HEK293 (cell line): Measurements from ENCODE around the gene CTIF.

ENCODE experiments used
- CTCF ChIA-PET: fragments of 350-600 bp; formaldehyde crosslinking; extraction: SDS; loops from one replicate; lab custom pipeline; 2021; ENCODE audit warnings: antibody characterized with exemption; lab: Yijun Ruan, JAX
- POLR2A ChIA-PET: fragments of 300-600 bp; formaldehyde crosslinking; extraction: SDS; loops from one replicate; lab custom pipeline; 2020; ENCODE audit warnings: antibody characterized with exemption, inconsistent platforms; lab: Yijun Ruan, JAX
- H3K27ac ChIP-seq: fragments of 200-500 bp; sonication (Bioruptor generic); 2 replicates; pipeline ENCODE4 v1.5.1; 2014; ENCODE audit warnings: low read depth, low read length, control low read depth, inconsistent platforms; ENCODE audit errors: extremely low read depth
- H3K36me3 ChIP-seq, 2 experiments: fragments of 200-500 bp in 1 of 2; sonication (Bioruptor generic) in 1 of 2; 1 replicate in 1 of 2; 2 replicates in 1 of 2; pipeline ENCODE4 v1.5.1; 2014 to 2017; ENCODE audit warnings: inconsistent platforms in 2 of 2, low read length in 2 of 2; ENCODE audit not compliant: control insufficient read depth in 2 of 2, insufficient read depth in 1 of 2
- H3K4me1 ChIP-seq: fragments of 200-500 bp; sonication (Bioruptor generic); 2 replicates; pipeline ENCODE4 v1.5.1; 2014; ENCODE audit warnings: mild to moderate bottlenecking, low read length, inconsistent platforms; ENCODE audit not compliant: control insufficient read depth, insufficient read depth
- H3K4me3 ChIP-seq: 2 replicates; pipeline ENCODE4 v1.5.1; 2011; ENCODE audit warnings: low read depth, mild to moderate bottlenecking, control low read depth, low read length, moderate library complexity
- H3K9me3 ChIP-seq: fragments of 200-500 bp; sonication (Bioruptor generic); 2 replicates; pipeline ENCODE4 v1.5.1; 2014; ENCODE audit warnings: low read depth, low read length, inconsistent platforms; ENCODE audit not compliant: control insufficient read depth, insufficient read depth
- ZNF133 ChIP-seq: fragments of 450-650 bp; formaldehyde crosslinking; IDR thresholded peaks from 2 replicates; pipeline ENCODE4 v1.5.1; 2016; ENCODE audit warnings: missing biosample characterization, missing genetic modification characterization
- ZNF138 ChIP-seq: fragments of 450-650 bp; formaldehyde crosslinking; IDR thresholded peaks from 2 replicates; pipeline ENCODE4 v1.5.1; 2016; ENCODE audit warnings: missing biosample characterization, missing genetic modification characterization, borderline replicate concordance
- ZNF18 ChIP-seq: fragments of 450-650 bp; formaldehyde crosslinking; IDR thresholded peaks from 2 replicates; pipeline ENCODE4 v1.5.1; 2016; ENCODE audit warnings: missing biosample characterization, missing genetic modification characterization
- ZNF239 ChIP-seq: fragments of 450-650 bp; formaldehyde crosslinking; IDR thresholded peaks from 2 replicates; pipeline ENCODE4 v1.5.1; 2016; ENCODE audit warnings: missing biosample characterization, missing genetic modification characterization
- ZNF280C ChIP-seq: fragments of 450-650 bp; formaldehyde crosslinking; IDR thresholded peaks from 2 replicates; pipeline ENCODE4 v1.5.1; 2016; ENCODE audit warnings: missing biosample characterization, missing genetic modification characterization
- ZNF433 ChIP-seq: fragments of 450-650 bp; formaldehyde crosslinking; IDR thresholded peaks from 2 replicates; pipeline ENCODE4 v1.5.1; 2016; ENCODE audit warnings: missing biosample characterization, missing genetic modification characterization, low read depth
- ZNF529 ChIP-seq: fragments of 450-650 bp; formaldehyde crosslinking; IDR thresholded peaks from 2 replicates; pipeline ENCODE4 v1.5.1; 2017; ENCODE audit warnings: missing genetic modification characterization, missing biosample characterization; ENCODE audit not compliant: insufficient replicate concordance
- TF ChIP-seq, protein P1 (sequence below): fragments of 450-650 bp; formaldehyde crosslinking; conservative IDR thresholded peaks from 2 replicates; pipeline ENCODE4 v1.5.1; 2016; ENCODE audit warnings: low read depth, missing biosample characterization, missing genetic modification characterization
- TF ChIP-seq, protein P2 (sequence below): fragments of 450-650 bp; formaldehyde crosslinking; IDR thresholded peaks from 2 replicates; pipeline ENCODE4 v1.5.1; 2016; ENCODE audit warnings: missing biosample characterization, missing genetic modification characterization, low read depth
- TF ChIP-seq, protein P3 (sequence below): fragments of 450-650 bp; formaldehyde crosslinking; IDR thresholded peaks from 2 replicates; pipeline ENCODE4 v1.5.1; 2016; ENCODE audit warnings: missing biosample characterization, missing genetic modification characterization
- TF ChIP-seq, protein P4 (sequence below): fragments of 450-650 bp; formaldehyde crosslinking; IDR thresholded peaks from 2 replicates; pipeline ENCODE4 v1.5.1; 2017; ENCODE audit warnings: missing biosample characterization, missing genetic modification characterization

The CTIF gene

GRCh38 chr18:48611203-48611602 lies 72.4 kb downstream of the CTIF start (continued):
- TF ChIP-seq ZNF280C, result no peak
- TF ChIP-seq, protein P1, sequence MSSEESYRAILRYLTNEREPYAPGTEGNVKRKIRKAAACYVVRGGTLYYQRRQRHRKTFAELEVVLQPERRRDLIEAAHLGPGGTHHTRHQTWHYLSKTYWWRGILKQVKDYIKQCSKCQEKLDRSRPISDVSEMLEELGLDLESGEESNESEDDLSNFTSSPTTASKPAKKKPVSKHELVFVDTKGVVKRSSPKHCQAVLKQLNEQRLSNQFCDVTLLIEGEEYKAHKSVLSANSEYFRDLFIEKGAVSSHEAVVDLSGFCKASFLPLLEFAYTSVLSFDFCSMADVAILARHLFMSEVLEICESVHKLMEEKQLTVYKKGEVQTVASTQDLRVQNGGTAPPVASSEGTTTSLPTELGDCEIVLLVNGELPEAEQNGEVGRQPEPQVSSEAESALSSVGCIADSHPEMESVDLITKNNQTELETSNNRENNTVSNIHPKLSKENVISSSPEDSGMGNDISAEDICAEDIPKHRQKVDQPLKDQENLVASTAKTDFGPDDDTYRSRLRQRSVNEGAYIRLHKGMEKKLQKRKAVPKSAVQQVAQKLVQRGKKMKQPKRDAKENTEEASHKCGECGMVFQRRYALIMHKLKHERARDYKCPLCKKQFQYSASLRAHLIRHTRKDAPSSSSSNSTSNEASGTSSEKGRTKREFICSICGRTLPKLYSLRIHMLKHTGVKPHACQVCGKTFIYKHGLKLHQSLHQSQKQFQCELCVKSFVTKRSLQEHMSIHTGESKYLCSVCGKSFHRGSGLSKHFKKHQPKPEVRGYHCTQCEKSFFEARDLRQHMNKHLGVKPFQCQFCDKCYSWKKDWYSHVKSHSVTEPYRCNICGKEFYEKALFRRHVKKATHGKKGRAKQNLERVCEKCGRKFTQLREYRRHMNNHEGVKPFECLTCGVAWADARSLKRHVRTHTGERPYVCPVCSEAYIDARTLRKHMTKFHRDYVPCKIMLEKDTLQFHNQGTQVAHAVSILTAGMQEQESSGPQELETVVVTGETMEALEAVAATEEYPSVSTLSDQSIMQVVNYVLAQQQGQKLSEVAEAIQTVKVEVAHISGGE, result no peak
- TF ChIP-seq ZNF433 (tag by site-specific recombination), result no peak
- no peak for TF ChIP-seq ZNF133 (tag by site-specific recombination)
- TF ChIP-seq, all 188 proteins: peak for 0

GRCh38 chr18:48611785-48612480 lies 73.1 kb downstream of the CTIF start:
- Histone ChIP-seq H3K4me3 (no peak overlapping the region), H3K27ac (no peak overlapping the region), H3K4me1 (no peaks in the 10 kb centered on the region), H3K9me3 (no peaks in the 10 kb centered on the region), H3K36me3 (no peaks in the 10 kb centered on the region)
- TF ChIP-seq, protein P2, sequence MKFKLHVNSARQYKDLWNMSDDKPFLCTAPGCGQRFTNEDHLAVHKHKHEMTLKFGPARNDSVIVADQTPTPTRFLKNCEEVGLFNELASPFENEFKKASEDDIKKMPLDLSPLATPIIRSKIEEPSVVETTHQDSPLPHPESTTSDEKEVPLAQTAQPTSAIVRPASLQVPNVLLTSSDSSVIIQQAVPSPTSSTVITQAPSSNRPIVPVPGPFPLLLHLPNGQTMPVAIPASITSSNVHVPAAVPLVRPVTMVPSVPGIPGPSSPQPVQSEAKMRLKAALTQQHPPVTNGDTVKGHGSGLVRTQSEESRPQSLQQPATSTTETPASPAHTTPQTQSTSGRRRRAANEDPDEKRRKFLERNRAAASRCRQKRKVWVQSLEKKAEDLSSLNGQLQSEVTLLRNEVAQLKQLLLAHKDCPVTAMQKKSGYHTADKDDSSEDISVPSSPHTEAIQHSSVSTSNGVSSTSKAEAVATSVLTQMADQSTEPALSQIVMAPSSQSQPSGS (tag by site-specific recombination), result no peak
- TF ChIP-seq ZNF138 (tag by site-specific recombination), result no peak
- TF ChIP-seq ZNF239 (tag by site-specific recombination), result no peak
- TF ChIP-seq, protein P3, sequence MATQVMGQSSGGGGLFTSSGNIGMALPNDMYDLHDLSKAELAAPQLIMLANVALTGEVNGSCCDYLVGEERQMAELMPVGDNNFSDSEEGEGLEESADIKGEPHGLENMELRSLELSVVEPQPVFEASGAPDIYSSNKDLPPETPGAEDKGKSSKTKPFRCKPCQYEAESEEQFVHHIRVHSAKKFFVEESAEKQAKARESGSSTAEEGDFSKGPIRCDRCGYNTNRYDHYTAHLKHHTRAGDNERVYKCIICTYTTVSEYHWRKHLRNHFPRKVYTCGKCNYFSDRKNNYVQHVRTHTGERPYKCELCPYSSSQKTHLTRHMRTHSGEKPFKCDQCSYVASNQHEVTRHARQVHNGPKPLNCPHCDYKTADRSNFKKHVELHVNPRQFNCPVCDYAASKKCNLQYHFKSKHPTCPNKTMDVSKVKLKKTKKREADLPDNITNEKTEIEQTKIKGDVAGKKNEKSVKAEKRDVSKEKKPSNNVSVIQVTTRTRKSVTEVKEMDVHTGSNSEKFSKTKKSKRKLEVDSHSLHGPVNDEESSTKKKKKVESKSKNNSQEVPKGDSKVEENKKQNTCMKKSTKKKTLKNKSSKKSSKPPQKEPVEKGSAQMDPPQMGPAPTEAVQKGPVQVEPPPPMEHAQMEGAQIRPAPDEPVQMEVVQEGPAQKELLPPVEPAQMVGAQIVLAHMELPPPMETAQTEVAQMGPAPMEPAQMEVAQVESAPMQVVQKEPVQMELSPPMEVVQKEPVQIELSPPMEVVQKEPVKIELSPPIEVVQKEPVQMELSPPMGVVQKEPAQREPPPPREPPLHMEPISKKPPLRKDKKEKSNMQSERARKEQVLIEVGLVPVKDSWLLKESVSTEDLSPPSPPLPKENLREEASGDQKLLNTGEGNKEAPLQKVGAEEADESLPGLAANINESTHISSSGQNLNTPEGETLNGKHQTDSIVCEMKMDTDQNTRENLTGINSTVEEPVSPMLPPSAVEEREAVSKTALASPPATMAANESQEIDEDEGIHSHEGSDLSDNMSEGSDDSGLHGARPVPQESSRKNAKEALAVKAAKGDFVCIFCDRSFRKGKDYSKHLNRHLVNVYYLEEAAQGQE, result no peak
- no peak for TF ChIP-seq ZNF529
- TF ChIP-seq ZNF18, result no peak
- TF ChIP-seq, protein P4, sequence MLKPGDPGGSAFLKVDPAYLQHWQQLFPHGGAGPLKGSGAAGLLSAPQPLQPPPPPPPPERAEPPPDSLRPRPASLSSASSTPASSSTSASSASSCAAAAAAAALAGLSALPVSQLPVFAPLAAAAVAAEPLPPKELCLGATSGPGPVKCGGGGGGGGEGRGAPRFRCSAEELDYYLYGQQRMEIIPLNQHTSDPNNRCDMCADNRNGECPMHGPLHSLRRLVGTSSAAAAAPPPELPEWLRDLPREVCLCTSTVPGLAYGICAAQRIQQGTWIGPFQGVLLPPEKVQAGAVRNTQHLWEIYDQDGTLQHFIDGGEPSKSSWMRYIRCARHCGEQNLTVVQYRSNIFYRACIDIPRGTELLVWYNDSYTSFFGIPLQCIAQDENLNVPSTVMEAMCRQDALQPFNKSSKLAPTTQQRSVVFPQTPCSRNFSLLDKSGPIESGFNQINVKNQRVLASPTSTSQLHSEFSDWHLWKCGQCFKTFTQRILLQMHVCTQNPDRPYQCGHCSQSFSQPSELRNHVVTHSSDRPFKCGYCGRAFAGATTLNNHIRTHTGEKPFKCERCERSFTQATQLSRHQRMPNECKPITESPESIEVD (tag by site-specific recombination), result no peak
- ChIA-PET CTCF (interaction anchor here (2.6 kb wide), 1 partner anchor 7 kb away, joined by 8 read pairs; no protein-coding TSS in a partner anchor), POLR2A (interaction anchor here (0.6 kb wide), 1 partner anchor 9 kb away, joined by 3 read pairs; no protein-coding TSS in a partner anchor)
